ENCODE data around the gene NDUFAF8. TPM values are rescaled to one million over a fixed set of nuclear protein-coding genes. Genes with fewer than 3 reads are reported as not detected.

The NDUFAF8 gene
- total RNA-seq, result 59.4 TPM
- long read RNA-seq, transcript NDUFAF8-201 (3 exons, 615 nt), result major isoform, 12 of 14 reads
- long read RNA-seq, partial matches to known transcripts, result 1 of 14 reads
- long read RNA-seq, other reads (novel, unspliced or antisense), result 1 of 14 reads

- ATAC-seq (ENCODE audit: poor library complexity) (peak; percentile 97), DNase-seq (peak; percentile 98)
- intact Hi-C loops (cut with DNase I), result no loop called here
These were observed at the start of gene NDUFAF8, which contains the start of gene TEPSIN for GRCh38 chr17:81238815-81239713. NDUFAF8 (plus strand) TSS chr17:81239318; CDS start chr17:81239364, 46 bp downstream. TEPSIN (minus strand) TSS chr17:81239055; CDS start chr17:81239033, 22 bp downstream.

DNA sequence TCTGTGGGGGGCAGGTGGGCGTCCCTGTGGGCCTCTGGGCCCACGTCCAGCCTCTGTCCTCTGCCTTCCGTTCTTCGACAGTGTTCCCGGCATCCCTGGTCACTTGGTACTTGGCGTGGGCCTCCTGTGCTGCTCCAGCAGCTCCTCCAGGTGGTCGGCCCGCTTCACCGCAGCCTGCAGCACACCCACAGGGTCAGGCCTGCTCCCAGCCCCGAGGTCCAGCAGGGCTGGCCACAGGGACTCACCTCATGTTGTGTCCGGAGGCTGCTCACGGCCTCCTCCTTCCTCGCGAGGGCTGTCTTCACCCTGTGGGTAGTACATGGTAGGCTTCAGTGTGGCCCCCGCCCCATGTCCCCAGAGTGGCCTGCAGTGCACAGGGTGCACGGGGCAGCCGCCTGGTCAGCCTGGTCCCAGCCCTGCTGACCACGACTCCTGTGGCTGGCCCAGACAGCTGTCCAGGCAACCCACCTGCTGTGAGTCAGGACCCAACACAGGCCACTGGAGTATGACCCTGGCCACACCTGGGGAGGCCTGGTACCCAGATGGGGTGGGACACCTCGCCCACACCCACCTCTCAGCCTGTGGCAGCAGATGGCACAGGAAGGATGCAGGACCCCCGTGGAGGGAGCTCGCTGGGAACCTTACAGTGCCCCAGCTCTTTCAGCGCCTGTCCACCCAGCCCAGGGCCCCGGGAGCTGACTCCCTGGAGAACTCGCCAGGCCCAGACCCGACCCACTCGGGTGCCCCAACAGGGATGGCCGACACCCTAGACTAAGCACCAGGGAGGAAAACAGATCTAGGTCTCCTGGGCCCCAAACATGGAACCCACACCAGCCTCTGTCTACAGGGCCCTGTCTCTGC lies 49.2 kb upstream of the NDUFAF8 start:
- DNase-seq (no peak), ATAC-seq (ENCODE audit: poor library complexity) (no peak)
- intact Hi-C loops (cut with DNase I), result loop anchor here (5.0 kb wide), 1 partner anchor 43 kb away; no protein-coding TSS in a partner anchor

- DNase-seq (no peak), ATAC-seq (ENCODE audit: poor library complexity) (no peak)
- intact Hi-C loops (cut with DNase I), result no loop called here
These were observed 48.5 kb upstream of the NDUFAF8 start for GRCh38 chr17:81190591-81190990.

GRCh38 chr17:81191116-81191515 lies 48.0 kb upstream of the NDUFAF8 start:
- DNase-seq, result peak; percentile 23
- ATAC-seq (ENCODE audit: poor library complexity), result no peak
- intact Hi-C loops (cut with DNase I), result no loop called here

DNA sequence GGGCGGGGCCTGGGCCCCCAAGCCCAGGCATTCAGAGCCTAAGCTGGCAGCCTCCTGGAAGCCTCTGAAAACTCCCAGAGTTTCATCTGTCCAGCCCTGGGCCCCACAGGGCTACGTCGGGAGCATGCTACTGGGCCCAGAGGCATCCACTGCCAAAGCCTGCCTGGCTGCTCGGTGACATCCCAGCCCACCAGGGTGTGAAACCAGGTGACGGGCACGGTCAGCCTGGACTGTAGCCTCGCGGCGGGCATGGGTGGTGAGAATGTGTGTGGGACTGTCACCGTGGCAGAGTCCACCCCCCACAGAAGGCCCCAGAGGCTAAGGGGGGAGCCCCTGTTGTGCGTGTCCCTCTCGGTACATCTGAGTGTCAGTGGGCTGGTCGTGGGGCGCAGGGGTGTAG lies 47.5 kb upstream of the NDUFAF8 start:
- DNase-seq (peak; percentile 22), ATAC-seq (ENCODE audit: poor library complexity) (no peak)
- intact Hi-C loops (cut with DNase I), result no loop called here

- DNase-seq (peak; percentile 33), ATAC-seq (ENCODE audit: poor library complexity) (no peak)
- intact Hi-C loops (cut with DNase I), result no loop called here
These were observed 46.6 kb upstream of the NDUFAF8 start for GRCh38 chr17:81192386-81193050.

DNA sequence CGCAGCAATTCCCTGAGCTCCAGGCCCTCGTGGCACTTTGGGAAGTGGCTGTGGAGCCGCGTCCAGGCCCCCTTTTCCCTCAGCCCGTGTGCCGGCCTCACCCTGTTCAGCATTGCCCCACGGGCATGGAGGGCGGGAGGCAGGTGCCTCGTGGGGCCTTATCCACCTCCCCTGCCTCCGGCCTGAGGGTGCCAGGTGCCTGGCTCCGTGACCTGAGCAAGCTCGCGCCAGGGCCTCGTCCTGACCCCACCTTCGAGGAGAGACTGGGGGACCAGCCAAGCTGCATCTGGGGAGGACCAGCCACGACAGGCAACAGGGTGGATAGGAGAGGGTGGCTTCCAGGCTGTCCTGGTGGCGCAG lies 46.1 kb upstream of the NDUFAF8 start:
- intact Hi-C loops (cut with DNase I), result no loop called here
- no peak for ATAC-seq (ENCODE audit: poor library complexity)
- peak; percentile 28 for DNase-seq

DNA sequence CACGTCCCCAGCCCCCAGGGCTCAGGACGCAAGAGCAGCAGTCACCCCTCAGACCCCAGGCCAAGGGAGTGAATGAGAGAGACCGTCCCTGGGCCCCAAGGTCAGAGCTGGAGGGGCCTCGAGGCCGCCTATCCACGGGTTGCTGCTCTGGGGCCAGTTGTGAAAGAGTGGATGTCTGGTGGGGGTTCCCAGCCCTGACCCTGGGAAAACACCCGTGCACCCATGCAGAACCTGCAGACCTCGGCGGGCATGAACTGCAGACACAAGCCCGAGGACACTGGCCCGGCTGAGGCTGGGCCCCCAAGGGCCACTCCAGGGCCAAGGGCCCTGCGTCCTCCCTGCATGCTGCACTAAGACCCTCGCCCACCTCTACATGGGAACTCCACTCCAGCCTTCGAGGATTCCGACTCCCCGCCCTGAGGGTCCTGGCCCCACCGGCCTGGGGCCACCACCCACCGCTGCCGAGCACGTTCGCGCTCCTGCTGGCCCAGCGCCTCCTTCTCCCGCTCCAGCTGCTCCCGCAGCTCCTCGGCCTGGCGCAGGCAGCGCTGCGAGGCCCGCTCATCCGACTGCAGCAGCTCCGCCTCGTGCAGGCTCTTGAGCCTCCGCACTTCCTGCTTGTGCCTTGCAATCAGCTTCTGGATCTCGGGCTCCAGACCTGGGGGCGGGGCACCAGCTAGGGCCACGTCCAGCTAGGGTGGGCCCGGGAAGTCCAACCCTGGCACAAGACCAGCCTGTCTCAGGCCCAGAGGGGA lies 45.5 kb upstream of the NDUFAF8 start:
- ATAC-seq (ENCODE audit: poor library complexity) (no peak), DNase-seq (peak; percentile 15)
- intact Hi-C loops (cut with DNase I), result no loop called here

- no peak for ATAC-seq (ENCODE audit: poor library complexity)
- intact Hi-C loops (cut with DNase I), result no loop called here
- DNase-seq, result peak; percentile 39
These were observed 44.8 kb upstream of the NDUFAF8 start for GRCh38 chr17:81194225-81194760.

GRCh38 chr17:81194941-81195901 lies 43.9 kb upstream of the NDUFAF8 start:
- DNase-seq, result peak; percentile 84
- intact Hi-C loops (cut with DNase I), result no loop called here

DNA sequence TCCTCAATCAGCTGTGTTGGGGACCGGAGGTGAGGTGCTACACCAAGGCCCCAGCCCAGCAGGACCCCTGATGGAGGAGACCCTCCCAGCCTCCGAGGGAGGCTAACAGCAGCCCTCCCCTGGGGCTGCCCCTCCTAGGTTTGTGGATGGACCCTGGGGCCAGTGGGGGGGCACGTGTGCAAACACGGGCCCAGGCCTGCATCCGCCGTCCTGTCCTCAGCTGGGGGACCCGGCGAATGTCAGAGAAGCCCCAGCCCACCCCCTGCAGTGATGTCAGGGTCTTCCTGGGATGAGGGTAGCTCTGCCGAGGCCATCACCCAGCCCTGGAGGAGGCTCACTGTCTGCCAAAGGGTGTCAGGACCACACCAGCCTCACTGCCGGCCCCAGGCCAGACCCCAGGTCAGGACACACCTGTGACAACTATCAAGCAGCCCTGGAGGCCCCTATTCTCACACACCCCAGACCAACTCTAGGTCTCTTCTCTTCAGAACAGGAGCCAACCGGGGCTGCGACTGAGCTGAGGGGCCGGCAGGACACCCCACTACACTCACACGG lies 43.1 kb upstream of the NDUFAF8 start:
- DNase-seq, result peak; percentile 32
- no peak for ATAC-seq (ENCODE audit: poor library complexity)
- intact Hi-C loops (cut with DNase I), result no loop called here

More at GRCh38 chr17:81194941-81195901, 43.9 kb upstream of the NDUFAF8 start:
- peak; percentile 88 for ATAC-seq (ENCODE audit: poor library complexity)

DNA sequence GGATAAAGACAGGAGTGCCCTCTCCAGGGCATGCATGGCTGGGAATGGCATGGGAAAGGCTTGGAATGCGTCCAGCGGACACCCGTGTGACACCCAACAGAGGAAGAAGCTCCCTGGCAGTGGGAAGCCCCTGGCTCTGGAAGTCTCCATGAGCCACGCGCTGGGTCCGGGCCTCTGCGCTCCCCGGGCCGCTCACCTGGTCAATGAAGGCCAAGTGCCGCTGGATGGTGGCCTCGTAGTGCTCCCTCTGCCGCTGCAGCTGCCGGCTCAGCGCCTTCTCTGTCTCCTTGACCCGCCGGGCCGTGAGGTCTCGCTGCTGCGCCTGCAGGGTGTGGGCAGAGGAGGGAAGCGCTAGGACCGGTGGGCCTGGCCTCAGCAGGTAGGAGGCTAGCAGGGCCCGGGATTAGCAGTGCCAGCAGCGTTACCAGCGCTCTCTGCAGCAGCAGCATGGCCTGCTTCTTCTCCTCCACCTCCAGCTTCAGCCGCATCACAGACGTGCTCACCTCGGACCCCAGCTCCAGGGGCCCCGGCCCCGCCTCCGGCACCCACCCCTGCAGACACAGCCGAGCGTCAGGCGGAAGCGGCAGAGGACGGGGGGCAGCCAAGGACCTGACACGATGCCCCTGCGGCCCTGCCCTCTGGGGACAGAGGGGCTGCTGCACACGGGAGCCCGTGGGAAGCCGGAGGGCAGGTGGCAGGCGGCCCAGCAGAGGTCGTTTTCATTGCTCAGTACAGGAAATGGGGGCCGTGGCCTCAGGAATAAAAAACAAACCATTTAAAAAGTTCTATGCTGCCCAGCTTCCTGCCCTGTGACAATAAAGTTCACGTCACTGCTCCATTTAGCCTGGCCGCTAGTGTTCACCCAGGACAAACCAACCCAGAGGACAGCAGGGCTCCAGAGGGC lies 42.4 kb upstream of the NDUFAF8 start:
- intact Hi-C loops (cut with DNase I), result no loop called here
- DNase-seq, result no peak
- no peak for ATAC-seq (ENCODE audit: poor library complexity)

GRCh38 chr17:81197409-81197795 lies 41.7 kb upstream of the NDUFAF8 start:
- intact Hi-C loops (cut with DNase I), result no loop called here
- DNase-seq (no peak), ATAC-seq (ENCODE audit: poor library complexity) (no peak)

DNA sequence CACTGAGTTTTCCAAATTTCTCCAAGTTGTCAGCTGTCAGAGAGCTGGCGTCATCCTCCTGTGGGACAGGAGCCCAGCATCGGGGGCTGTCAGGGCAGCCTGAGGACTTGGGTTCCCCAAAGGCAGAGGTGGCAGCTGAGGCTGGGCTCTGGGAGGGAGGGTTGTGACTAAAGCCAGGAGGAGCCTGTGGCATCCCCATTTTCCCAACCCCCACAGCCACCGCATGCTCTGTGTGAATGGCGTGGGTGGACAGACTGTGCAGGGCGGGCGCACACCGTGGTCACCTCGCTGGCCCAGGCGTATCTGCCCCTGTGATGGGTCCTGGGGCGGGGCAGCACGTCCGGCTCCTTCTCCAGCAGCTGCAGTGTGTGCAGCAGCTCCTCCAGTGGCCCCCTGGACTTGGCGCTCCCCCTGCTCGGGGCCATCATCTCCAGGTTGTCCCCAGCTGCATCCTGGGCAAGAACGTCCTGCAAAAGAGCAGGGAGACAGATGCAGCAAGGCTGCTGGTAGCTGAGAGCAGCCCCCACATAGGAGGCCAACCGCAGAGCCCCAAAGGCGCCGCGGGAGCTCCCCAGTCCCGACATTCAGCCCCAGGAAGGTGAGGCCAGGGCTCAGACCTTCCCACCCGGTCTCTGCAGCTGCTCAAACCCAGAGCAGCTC lies 41.2 kb upstream of the NDUFAF8 start:
- intact Hi-C loops (cut with DNase I), result no loop called here
- ATAC-seq (ENCODE audit: poor library complexity) (no peak), DNase-seq (peak; percentile 36)
